HG02973 (cell line): Measurements from ENCODE around the gene COX7A1.
"Not testable (repeated sequence)": the region's sequence is repeated elsewhere in the genome, so short reads cannot be mapped to it uniquely, and the experiment has no call there.

Source experiments
- ATAC-seq: cut with Tn5 transposase; IDR thresholded peaks from one replicate; pipeline ENCODE4 v1.9.1; 2021; ENCODE audit warnings: moderate library complexity; ENCODE audit not compliant: unreplicated experiment

Gene COX7A1

GRCh38 chr19:36142046-36142445 lies 10.2 kb downstream of the COX7A1 start:
- no peak for ATAC-seq

DNA sequence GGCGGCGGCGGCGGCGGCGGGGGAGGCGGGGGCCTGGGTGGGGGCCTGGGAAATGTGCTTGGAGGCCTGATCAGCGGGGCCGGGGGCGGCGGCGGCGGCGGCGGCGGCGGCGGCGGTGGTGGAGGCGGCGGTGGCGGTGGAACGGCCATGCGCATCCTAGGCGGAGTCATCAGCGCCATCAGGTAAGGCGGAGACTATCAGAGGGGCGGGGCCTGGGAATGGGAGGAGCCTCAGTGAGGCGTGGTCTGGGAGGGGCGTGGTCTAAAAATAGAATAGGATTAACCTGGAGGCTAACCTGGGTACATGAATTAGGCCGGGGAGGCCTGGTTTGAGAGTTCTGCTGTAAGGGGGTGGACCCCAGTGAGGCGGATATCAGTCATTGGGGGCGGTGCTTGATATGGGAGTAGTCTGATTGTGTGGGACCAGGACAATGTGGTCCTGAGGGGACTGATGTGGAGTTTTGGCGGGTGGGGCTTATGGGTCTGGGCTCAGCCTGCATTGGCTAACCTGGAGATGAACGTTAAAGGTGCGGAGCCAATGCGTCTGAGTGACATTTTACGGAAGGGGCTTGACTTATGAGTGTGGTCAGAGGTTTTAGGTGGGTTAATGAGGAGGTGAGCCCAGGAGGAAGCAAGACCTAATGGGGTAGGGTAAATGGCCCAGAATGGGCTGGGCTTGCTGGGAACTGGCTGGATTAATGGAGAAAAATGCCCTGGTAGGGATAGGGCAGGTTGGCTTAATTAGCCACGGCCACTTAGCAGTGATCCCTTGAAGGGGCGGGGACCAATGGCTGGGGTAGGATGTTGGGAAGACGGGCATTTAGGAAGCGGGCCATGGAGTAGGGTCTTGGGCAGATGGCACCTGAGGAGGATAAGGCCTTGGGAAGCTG lies 11.0 kb downstream of the COX7A1 start:
- no peak for ATAC-seq

DNA sequence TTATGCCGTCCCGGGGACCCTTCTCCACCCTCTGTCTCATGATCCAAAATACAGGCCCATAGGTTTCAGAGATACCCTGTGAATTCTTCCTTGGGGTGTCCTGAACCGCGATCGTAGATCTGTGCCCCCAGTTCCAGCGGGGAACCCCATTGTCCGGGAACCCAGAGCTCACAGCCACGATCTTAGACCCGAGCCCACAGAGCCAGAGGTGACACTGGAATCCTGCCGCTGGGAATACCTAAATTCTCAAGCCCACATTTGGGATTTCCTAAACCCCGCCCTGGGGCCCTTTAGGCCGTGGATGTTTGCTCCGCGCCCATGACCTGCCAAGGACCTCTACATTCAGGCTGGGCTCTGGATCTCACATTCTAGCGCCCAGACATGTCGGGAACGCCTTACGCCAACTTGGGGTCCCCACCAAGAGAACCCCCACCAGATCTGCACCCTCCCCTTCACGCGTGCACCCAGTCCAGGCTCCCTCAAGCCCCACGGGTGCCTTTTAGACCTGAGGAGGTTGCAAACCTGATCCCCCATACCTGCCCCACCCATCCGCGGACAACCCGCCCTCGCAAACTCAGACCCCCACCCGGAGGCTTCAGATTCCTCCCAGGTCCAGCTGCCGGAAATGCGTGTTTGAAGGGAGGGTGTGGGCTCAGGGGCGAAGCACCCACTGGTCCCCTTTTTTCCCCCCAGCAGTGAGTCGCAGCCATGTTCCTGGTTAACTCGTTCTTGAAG lies 11.8 kb downstream of the COX7A1 start:
- ATAC-seq, result no peak

- ATAC-seq, result peak; percentile 70
Measured at GRCh38 chr19:36139473-36140303, 12.6 kb downstream of the COX7A1 start, which contains the start of gene CAPNS1. CAPNS1 (plus strand) TSS chr19:36140066; CDS start chr19:36141012, 946 bp downstream.

GRCh38 chr19:36139120-36139472 lies 13.2 kb downstream of the COX7A1 start:
- ATAC-seq, result no peak

DNA sequence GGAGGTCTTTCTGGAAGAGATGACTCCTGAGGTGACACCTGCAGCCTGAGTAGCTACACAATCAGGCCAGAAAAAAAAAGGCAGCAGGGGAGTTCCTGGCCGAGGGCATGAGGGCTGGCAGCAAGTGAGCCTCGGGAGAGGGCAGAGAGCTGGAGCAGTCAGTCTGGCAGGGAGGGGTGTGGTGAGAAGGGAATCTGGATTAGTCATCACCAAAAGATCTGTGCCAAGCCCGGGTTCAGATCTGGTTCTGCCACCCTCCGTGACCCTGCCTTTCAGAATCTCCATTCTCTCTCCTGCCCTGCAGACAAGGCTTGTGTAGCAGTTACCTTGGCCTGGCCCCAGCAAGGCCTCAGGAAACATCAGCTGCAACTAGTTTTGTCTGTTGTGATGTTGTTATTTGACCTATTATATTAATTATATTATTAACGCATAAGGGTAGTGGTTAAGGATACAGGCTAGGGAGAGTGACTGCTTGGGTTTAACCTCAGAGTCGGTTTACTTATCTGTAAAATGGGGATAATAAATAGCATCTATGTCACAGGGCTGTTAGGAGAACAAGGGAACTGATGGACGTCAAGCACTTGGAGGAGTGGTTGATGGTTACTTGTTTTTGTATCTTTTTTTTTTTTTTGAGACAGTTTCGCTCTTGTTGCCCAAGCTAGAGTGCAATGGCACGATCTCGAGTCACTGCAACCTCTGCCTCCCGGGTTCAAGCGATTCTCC lies 15.1 kb downstream of the COX7A1 start:
- ATAC-seq, result no peak

DNA sequence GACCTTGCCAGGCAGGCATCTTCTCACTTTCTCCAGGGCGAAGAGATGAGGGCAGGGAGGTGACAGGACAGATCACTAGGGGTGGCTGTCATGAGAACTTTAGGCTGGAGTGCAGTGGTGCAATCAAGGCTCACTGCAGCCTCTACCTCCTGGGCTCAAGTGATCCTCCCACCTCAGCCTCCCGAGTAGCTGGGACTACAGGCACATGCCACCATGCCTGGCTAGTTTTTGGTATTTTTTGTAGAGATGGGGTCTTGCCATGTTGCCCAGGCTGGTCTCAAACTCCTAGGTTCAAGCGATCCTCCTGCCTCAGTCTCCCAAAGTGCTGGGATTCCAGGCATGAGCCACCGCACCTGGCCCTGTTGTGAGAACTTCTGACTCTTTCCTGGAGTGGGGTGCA lies 17.4 kb downstream of the COX7A1 start:
- not testable (repeated sequence) for ATAC-seq

- not testable (repeated sequence) for ATAC-seq
Measured at GRCh38 chr19:36131221-36131620, 21.0 kb downstream of the COX7A1 start.

GRCh38 chr19:36128392-36128736 lies 23.9 kb downstream of the COX7A1 start:
- no peak for ATAC-seq

- ATAC-seq, result no peak
Measured at GRCh38 chr19:36125557-36125956, 26.7 kb downstream of the COX7A1 start.

GRCh38 chr19:36121486-36122124 lies 30.6 kb downstream of the COX7A1 start:
- ATAC-seq, result no peak

- ATAC-seq, result no peak
Measured at GRCh38 chr19:36120984-36121358, 31.3 kb downstream of the COX7A1 start.

GRCh38 chr19:36120092-36120983 lies 31.9 kb downstream of the COX7A1 start:
- ATAC-seq, result no peak

GRCh38 chr19:36116344-36116637 lies 36.0 kb downstream of the COX7A1 start:
- ATAC-seq, result no peak

GRCh38 chr19:36115453-36116343 lies 36.5 kb downstream of the COX7A1 start, which contains the start of gene TBCB:
TBCB (plus strand) TSS chr19:36115468; CDS start chr19:36115561, 93 bp downstream.
- ATAC-seq, result peak; percentile 29

- peak; percentile 74 for ATAC-seq
Measured at GRCh38 chr19:36114721-36115452, 37.4 kb downstream of the COX7A1 start, which contains the start of gene POLR2I. POLR2I (minus strand) TSS chr19:36114875; CDS start chr19:36114856, 19 bp downstream.

DNA sequence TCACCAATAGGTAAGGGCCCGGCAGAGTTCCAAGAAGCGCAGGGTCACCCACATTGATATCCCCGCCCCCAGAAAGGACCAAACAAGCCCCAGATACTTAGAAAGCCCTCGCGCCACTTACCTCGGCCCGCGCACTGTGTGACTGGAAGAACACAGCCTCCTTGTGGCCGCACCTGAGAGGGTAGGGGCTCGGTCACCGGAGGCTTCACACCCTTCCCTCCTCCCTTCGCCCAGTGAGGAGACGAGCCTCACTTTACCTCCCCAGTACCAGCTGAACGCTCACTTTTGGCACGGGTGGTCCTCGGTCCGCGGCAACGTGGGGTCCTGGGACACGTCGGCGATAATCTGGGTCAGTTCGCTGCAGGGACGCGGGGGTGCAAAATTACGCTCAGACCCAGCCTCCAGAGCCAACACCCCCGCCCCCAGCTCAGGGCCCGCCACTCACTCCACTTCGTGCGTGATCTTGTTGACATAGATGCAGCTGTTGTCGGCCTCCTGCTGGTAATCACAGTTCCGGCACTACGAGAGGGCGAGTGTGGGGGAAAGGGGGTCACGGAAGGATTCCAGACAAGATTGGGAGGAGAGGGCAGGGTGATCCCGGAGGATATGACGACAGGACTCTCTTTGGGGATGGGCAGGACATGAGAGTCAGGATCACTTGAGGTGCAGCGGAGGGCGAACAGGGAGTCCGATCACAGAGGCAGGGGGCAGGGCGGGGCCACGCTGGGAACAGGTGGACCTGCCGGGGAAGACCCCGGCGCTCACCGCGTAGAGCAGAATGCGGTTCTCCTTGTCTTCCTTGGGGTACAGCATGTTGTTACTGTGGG lies 38.1 kb downstream of the COX7A1 start:
- peak; percentile 0 for ATAC-seq
